WTC11 (cell line): ENCODE data around the gene TNN. TPM values are rescaled to one million over a fixed set of nuclear protein-coding genes. Genes with fewer than 3 reads are reported as not detected.
A peak's percentile ranks its signal among the peaks of the same experiment; 100 is the strongest.

Experiments
- ATAC-seq: fragments of 200-7000 bp; cut with Tn5 transposase; 2 replicates; pipeline ENCODE4 v1.10.0; 2021; ENCODE audit warnings: mild to moderate bottlenecking, moderate library complexity
- Bru-seq: library from RNA; stranded (reverse); fragments of 400-500 nt; gene quantifications from one replicate; lab custom pipeline; 2021; lab: Mats Ljungman, UMichigan
- CTCF ChIA-PET: fragments of 300-600 bp; sonication (Branson Sonifier 250); formaldehyde crosslinking; loops from one replicate; lab custom pipeline; 2021; ENCODE audit warnings: antibody characterized with exemption; lab: Charles Lee
- POLR2A ChIA-PET: fragments of 350-600 bp; sonication (Branson Sonifier 250); formaldehyde crosslinking; loops from one replicate; lab custom pipeline; 2021; ENCODE audit warnings: antibody characterized with exemption; lab: Charles Lee
- DNase-seq: peaks from one replicate; pipeline ENCODE4 v3.0.0; 2021; ENCODE audit warnings: low spot score
- H3K27ac Mint-ChIP-seq: 2 replicates; pipeline ENCODE4 v1.8.0; 2021; ENCODE audit warnings: mixed read lengths
- H3K27me3 Mint-ChIP-seq: 2 replicates; pipeline ENCODE4 v1.8.0; 2021; ENCODE audit warnings: low read depth, mild to moderate bottlenecking, moderate library complexity, mixed read lengths
- H3K36me3 Mint-ChIP-seq: 2 replicates; pipeline ENCODE4 v1.8.0; 2021; ENCODE audit warnings: mixed read lengths
- H3K4me1 Mint-ChIP-seq: 2 replicates; pipeline ENCODE4 v1.8.0; 2022; ENCODE audit warnings: mixed read lengths
- H3K4me3 Mint-ChIP-seq: 2 replicates; pipeline ENCODE4 v1.8.0; 2021; ENCODE audit warnings: mild to moderate bottlenecking, moderate library complexity, mixed read lengths
- H3K9me3 Mint-ChIP-seq: 2 replicates; pipeline ENCODE4 v1.8.0; 2021; ENCODE audit warnings: mixed read lengths
- ATF1 ChIP-seq: sonication (generic); formaldehyde crosslinking; IDR thresholded peaks from 2 replicates; pipeline ENCODE4 v1.8.1; 2023; ENCODE audit warnings: mild to moderate bottlenecking, moderate library complexity, missing genetic modification reagents
- CREM ChIP-seq: sonication (generic); formaldehyde crosslinking; IDR thresholded peaks from 2 replicates; pipeline ENCODE4 v1.8.1; 2022; ENCODE audit warnings: mild to moderate bottlenecking, missing genetic modification reagents, moderate library complexity
- ELF4 ChIP-seq: sonication (generic); formaldehyde crosslinking; IDR thresholded peaks from 2 replicates; pipeline ENCODE4 v1.8.1; 2022; ENCODE audit warnings: low read depth, mild to moderate bottlenecking, moderate library complexity, missing genetic modification reagents
- GTF2I ChIP-seq: fragments of 250-450 bp; sonication (Bioruptor Pico); conservative IDR thresholded peaks from 2 replicates; pipeline ENCODE4 v1.4.0; 2021; ENCODE audit warnings: mild to moderate bottlenecking
- JAZF1 ChIP-seq: fragments of 250-450 bp; sonication (Bioruptor Pico); IDR thresholded peaks from 2 replicates; pipeline ENCODE4 v1.9.0; 2021; ENCODE audit warnings: moderate library complexity, mild to moderate bottlenecking, inconsistent platforms
- MXD4 ChIP-seq: fragments of 250-450 bp; sonication (Bioruptor Pico); IDR thresholded peaks from 2 replicates; pipeline ENCODE4 v1.8.0; 2021; ENCODE audit warnings: mild to moderate bottlenecking, moderate library complexity, borderline replicate concordance
- MYBL2 ChIP-seq: sonication (generic); formaldehyde crosslinking; IDR thresholded peaks from 2 replicates; pipeline ENCODE4 v1.8.1; 2023; ENCODE audit warnings: mild to moderate bottlenecking, moderate library complexity, missing genetic modification reagents
- PRRX2 ChIP-seq: fragments of 250-450 bp; sonication (Bioruptor Pico); IDR thresholded peaks from 2 replicates; pipeline ENCODE4 v1.8.0; 2021; ENCODE audit warnings: mild to moderate bottlenecking
- TEAD1 ChIP-seq: sonication (generic); formaldehyde crosslinking; IDR thresholded peaks from 2 replicates; pipeline ENCODE4 v1.8.0; 2022; ENCODE audit warnings: mild to moderate bottlenecking, missing genetic modification reagents
- TP53 ChIP-seq: sonication (generic); formaldehyde crosslinking; IDR thresholded peaks from 2 replicates; pipeline ENCODE4 v1.8.1; 2023; ENCODE audit warnings: mild to moderate bottlenecking, missing genetic modification reagents
- ZNF232 ChIP-seq: sonication (generic); formaldehyde crosslinking; IDR thresholded peaks from 2 replicates; pipeline ENCODE4 v1.8.0; 2022; ENCODE audit warnings: mild to moderate bottlenecking, missing genetic modification reagents
- ZNF416 ChIP-seq: fragments of 250-450 bp; sonication (Bioruptor Pico); IDR thresholded peaks from 2 replicates; pipeline ENCODE4 v1.9.0; 2021; ENCODE audit warnings: mild to moderate bottlenecking, inconsistent platforms
- ZNF423 ChIP-seq: fragments of 250-450 bp; sonication (Bioruptor Pico); IDR thresholded peaks from 2 replicates; pipeline ENCODE4 v2.1.2; 2022; ENCODE audit warnings: mild to moderate bottlenecking, moderate library complexity
- long read RNA-seq, 3 experiments: library from RNA in 1 of 3; library from capped mRNA in 1 of 3; library from polyadenylated mRNA in 1 of 3; unstranded in 2 of 3; stranded (forward) in 1 of 3; transcript quantifications; one replicate each; pipeline ENCODE4 v2.0.0, GENCODE V29; 2021
- total RNA-seq: library from RNA; stranded (reverse); gene quantifications from 3 replicates; pipeline ENCODE4 v1.2.3, GENCODE V29; 2021
- TF ChIP-seq, protein P1 (sequence below): sonication (generic); formaldehyde crosslinking; IDR thresholded peaks from 2 replicates; pipeline ENCODE4 v1.8.1; 2023; ENCODE audit warnings: mild to moderate bottlenecking, missing genetic modification reagents
- TF ChIP-seq, protein P2 (sequence below): fragments of 250-450 bp; sonication (Bioruptor Pico); IDR thresholded peaks from 2 replicates; pipeline ENCODE4 v1.9.0; 2021; ENCODE audit warnings: mild to moderate bottlenecking
- TF ChIP-seq, protein P3 (sequence below): sonication (generic); formaldehyde crosslinking; IDR thresholded peaks from 2 replicates; pipeline ENCODE4 v1.8.0; 2023; ENCODE audit warnings: missing genetic modification reagents, mild to moderate bottlenecking, borderline replicate concordance
- TF ChIP-seq, protein P4 (sequence below): sonication (generic); formaldehyde crosslinking; IDR thresholded peaks from 2 replicates; pipeline ENCODE4 v1.8.1; 2022; ENCODE audit warnings: missing genetic modification reagents, borderline replicate concordance
- TF ChIP-seq, protein P5 (sequence below): sonication (generic); formaldehyde crosslinking; IDR thresholded peaks from 2 replicates; pipeline ENCODE4 v1.8.1; 2023; ENCODE audit warnings: mild to moderate bottlenecking, missing genetic modification reagents, borderline replicate concordance

TNN gene, protein sequence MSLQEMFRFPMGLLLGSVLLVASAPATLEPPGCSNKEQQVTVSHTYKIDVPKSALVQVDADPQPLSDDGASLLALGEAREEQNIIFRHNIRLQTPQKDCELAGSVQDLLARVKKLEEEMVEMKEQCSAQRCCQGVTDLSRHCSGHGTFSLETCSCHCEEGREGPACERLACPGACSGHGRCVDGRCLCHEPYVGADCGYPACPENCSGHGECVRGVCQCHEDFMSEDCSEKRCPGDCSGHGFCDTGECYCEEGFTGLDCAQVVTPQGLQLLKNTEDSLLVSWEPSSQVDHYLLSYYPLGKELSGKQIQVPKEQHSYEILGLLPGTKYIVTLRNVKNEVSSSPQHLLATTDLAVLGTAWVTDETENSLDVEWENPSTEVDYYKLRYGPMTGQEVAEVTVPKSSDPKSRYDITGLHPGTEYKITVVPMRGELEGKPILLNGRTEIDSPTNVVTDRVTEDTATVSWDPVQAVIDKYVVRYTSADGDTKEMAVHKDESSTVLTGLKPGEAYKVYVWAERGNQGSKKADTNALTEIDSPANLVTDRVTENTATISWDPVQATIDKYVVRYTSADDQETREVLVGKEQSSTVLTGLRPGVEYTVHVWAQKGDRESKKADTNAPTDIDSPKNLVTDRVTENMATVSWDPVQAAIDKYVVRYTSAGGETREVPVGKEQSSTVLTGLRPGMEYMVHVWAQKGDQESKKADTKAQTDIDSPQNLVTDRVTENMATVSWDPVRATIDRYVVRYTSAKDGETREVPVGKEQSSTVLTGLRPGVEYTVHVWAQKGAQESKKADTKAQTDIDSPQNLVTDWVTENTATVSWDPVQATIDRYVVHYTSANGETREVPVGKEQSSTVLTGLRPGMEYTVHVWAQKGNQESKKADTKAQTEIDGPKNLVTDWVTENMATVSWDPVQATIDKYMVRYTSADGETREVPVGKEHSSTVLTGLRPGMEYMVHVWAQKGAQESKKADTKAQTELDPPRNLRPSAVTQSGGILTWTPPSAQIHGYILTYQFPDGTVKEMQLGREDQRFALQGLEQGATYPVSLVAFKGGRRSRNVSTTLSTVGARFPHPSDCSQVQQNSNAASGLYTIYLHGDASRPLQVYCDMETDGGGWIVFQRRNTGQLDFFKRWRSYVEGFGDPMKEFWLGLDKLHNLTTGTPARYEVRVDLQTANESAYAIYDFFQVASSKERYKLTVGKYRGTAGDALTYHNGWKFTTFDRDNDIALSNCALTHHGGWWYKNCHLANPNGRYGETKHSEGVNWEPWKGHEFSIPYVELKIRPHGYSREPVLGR (N-terminal part only)
- total RNA-seq: 0.23 to 0.44 TPM (median 0.27 TPM) in 3 replicates
- Bru-seq, nascent RNA: percentile 10 among the genes with signal in this experiment
- long read RNA-seq, experiment 1, full-length matches to known transcripts: 1 of 3 reads
- long read RNA-seq, experiment 1, partial matches to known transcripts: 0 of 3 reads
- long read RNA-seq, experiment 1, other reads (novel, unspliced or antisense): 2 of 3 reads
- long read RNA-seq, experiment 2, partial matches to known transcripts: 0 of 1 reads
- long read RNA-seq, experiment 2, other reads (novel, unspliced or antisense): 1 of 1 reads
- long read RNA-seq, experiment 3: 0 reads

DNA sequence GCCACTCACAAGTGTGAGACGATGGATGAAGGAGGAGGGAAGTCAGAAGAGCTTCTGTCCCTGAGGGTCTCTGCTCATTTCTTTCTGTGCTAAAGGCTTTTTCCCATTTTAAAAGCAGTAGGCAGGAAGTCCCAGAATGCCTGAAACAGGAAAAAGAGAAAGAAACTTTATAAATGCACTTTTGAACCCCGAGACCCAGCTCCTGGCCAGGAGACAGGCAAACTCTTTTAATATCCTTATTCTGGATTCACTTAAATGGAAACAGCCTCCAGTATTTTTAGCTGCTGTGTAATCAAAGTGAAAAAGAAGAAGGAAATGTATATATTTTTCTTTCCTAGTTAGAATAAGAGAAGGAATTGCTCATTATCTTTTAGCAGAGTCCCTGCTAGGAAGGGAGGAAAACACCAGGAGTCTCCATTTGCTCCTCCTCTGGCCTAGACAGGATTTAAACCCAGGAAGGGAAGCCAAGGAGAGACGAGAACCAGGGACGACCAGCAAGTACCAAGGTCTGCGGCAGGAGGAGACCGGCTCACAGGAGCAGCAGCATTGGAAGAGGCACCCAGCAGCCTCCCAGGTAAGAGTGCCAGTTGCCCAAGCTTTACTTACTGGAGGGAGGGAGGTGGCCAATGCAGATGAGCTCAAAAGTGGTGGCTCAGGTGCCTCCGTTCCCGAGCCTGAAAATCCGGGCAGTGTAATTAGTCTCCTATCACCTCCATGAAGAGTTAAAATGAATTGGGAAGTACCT lies at the start of gene TNN:
Gene TNN, plus strand, starts transcription at position 472 of the 745 bp plus-strand sequence. CDS start 9,586 bp downstream, outside the sequence.
- H3K36me3 Mint-ChIP-seq: no peaks in the 10 kb centered on the region
- ATAC-seq (peak; percentile 67), DNase-seq (no peak)
- H3K27me3 Mint-ChIP-seq: peaks cover 2% of the 10 kb centered on the region
- ChIA-PET CTCF (interaction anchor here (0.7 to 3.5 kb wide), 3 partner anchors 38 to 84 kb away, joined by 3 to 20 read pairs (median 6); no protein-coding TSS in a partner anchor), POLR2A (interaction anchor here (0.7 to 1.0 kb wide), 2 partner anchors 13 to 19 kb away, joined by 3 read pairs; no protein-coding TSS in a partner anchor)
- no peak within 1 kb of the TSS for H3K27ac Mint-ChIP-seq
- H3K4me3 Mint-ChIP-seq: no peak within 1 kb of the TSS
- peaks cover 23% of the 10 kb centered on the region for H3K4me1 Mint-ChIP-seq
- H3K9me3 Mint-ChIP-seq: no peaks in the 10 kb centered on the region
- TF ChIP-seq, protein P1, sequence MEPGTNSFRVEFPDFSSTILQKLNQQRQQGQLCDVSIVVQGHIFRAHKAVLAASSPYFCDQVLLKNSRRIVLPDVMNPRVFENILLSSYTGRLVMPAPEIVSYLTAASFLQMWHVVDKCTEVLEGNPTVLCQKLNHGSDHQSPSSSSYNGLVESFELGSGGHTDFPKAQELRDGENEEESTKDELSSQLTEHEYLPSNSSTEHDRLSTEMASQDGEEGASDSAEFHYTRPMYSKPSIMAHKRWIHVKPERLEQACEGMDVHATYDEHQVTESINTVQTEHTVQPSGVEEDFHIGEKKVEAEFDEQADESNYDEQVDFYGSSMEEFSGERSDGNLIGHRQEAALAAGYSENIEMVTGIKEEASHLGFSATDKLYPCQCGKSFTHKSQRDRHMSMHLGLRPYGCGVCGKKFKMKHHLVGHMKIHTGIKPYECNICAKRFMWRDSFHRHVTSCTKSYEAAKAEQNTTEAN (CRISPR knock-in tag): no peak
- TF ChIP-seq, protein P2, sequence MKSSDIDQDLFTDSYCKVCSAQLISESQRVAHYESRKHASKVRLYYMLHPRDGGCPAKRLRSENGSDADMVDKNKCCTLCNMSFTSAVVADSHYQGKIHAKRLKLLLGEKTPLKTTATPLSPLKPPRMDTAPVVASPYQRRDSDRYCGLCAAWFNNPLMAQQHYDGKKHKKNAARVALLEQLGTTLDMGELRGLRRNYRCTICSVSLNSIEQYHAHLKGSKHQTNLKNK (CRISPR knock-in tag): no peak
- TF ChIP-seq CREM (CRISPR knock-in tag): no peak
- no peak for TF ChIP-seq PRRX2 (CRISPR knock-in tag)
- TF ChIP-seq, protein P3, sequence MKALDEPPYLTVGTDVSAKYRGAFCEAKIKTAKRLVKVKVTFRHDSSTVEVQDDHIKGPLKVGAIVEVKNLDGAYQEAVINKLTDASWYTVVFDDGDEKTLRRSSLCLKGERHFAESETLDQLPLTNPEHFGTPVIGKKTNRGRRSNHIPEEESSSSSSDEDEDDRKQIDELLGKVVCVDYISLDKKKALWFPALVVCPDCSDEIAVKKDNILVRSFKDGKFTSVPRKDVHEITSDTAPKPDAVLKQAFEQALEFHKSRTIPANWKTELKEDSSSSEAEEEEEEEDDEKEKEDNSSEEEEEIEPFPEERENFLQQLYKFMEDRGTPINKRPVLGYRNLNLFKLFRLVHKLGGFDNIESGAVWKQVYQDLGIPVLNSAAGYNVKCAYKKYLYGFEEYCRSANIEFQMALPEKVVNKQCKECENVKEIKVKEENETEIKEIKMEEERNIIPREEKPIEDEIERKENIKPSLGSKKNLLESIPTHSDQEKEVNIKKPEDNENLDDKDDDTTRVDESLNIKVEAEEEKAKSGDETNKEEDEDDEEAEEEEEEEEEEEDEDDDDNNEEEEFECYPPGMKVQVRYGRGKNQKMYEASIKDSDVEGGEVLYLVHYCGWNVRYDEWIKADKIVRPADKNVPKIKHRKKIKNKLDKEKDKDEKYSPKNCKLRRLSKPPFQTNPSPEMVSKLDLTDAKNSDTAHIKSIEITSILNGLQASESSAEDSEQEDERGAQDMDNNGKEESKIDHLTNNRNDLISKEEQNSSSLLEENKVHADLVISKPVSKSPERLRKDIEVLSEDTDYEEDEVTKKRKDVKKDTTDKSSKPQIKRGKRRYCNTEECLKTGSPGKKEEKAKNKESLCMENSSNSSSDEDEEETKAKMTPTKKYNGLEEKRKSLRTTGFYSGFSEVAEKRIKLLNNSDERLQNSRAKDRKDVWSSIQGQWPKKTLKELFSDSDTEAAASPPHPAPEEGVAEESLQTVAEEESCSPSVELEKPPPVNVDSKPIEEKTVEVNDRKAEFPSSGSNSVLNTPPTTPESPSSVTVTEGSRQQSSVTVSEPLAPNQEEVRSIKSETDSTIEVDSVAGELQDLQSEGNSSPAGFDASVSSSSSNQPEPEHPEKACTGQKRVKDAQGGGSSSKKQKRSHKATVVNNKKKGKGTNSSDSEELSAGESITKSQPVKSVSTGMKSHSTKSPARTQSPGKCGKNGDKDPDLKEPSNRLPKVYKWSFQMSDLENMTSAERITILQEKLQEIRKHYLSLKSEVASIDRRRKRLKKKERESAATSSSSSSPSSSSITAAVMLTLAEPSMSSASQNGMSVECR: no peak
- TF ChIP-seq MYBL2 (CRISPR knock-in tag): no peak
- TF ChIP-seq GTF2I (CRISPR knock-in tag): no peak
- TF ChIP-seq, protein P4, sequence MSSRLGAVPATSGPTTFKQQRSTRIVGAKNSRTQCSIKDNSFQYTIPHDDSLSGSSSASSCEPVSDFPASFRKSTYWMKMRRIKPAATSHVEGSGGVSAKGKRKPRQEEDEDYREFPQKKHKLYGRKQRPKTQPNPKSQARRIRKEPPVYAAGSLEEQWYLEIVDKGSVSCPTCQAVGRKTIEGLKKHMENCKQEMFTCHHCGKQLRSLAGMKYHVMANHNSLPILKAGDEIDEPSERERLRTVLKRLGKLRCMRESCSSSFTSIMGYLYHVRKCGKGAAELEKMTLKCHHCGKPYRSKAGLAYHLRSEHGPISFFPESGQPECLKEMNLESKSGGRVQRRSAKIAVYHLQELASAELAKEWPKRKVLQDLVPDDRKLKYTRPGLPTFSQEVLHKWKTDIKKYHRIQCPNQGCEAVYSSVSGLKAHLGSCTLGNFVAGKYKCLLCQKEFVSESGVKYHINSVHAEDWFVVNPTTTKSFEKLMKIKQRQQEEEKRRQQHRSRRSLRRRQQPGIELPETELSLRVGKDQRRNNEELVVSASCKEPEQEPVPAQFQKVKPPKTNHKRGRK (CRISPR knock-in tag): no peak
- TF ChIP-seq ZNF416: no peak
- TF ChIP-seq JAZF1 (CRISPR knock-in tag): no peak
- TF ChIP-seq TEAD1: no peak
- TF ChIP-seq MXD4: no peak
- no peak for TF ChIP-seq ATF1 (CRISPR knock-in tag)
- TF ChIP-seq TP53 (CRISPR knock-in tag): no peak
- TF ChIP-seq, protein P5, sequence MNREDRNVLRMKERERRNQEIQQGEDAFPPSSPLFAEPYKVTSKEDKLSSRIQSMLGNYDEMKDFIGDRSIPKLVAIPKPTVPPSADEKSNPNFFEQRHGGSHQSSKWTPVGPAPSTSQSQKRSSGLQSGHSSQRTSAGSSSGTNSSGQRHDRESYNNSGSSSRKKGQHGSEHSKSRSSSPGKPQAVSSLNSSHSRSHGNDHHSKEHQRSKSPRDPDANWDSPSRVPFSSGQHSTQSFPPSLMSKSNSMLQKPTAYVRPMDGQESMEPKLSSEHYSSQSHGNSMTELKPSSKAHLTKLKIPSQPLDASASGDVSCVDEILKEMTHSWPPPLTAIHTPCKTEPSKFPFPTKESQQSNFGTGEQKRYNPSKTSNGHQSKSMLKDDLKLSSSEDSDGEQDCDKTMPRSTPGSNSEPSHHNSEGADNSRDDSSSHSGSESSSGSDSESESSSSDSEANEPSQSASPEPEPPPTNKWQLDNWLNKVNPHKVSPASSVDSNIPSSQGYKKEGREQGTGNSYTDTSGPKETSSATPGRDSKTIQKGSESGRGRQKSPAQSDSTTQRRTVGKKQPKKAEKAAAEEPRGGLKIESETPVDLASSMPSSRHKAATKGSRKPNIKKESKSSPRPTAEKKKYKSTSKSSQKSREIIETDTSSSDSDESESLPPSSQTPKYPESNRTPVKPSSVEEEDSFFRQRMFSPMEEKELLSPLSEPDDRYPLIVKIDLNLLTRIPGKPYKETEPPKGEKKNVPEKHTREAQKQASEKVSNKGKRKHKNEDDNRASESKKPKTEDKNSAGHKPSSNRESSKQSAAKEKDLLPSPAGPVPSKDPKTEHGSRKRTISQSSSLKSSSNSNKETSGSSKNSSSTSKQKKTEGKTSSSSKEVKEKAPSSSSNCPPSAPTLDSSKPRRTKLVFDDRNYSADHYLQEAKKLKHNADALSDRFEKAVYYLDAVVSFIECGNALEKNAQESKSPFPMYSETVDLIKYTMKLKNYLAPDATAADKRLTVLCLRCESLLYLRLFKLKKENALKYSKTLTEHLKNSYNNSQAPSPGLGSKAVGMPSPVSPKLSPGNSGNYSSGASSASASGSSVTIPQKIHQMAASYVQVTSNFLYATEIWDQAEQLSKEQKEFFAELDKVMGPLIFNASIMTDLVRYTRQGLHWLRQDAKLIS (CRISPR knock-in tag): no peak
- TF ChIP-seq ZNF423 (CRISPR knock-in tag): no peak
- no peak for TF ChIP-seq ZNF232 (CRISPR knock-in tag)
- no peak for TF ChIP-seq ELF4 (CRISPR knock-in tag)
